ENCODE measurements around the gene RIMS1.

The RIMS1 gene

GRCh38 chr6:72446430-72446829 lies 560.1 kb downstream of the RIMS1 start:
- TF ChIP-seq CSRNP3 (CRISPR knock-in tag; IDR thresholded peaks at IDR 0.05), result no peak
- TF ChIP-seq ZNF70 (CRISPR knock-in tag; IDR thresholded peaks at IDR 0.05), result no peak
- no peak for TF ChIP-seq PPARA (CRISPR knock-in tag; IDR thresholded peaks at IDR 0.05; ENCODE audit: borderline replicate concordance)
- no peak for TF ChIP-seq ZC3H10 (CRISPR knock-in tag; IDR thresholded peaks at IDR 0.05)
- no peak for TF ChIP-seq TOX (CRISPR knock-in tag; IDR thresholded peaks at IDR 0.05; ENCODE audit: borderline replicate concordance)
- TF ChIP-seq CREB5 (CRISPR knock-in tag; IDR thresholded peaks at IDR 0.05; ENCODE audit: low read depth), result no peak
- TF ChIP-seq PATZ1 (CRISPR knock-in tag; IDR thresholded peaks at IDR 0.05; ENCODE audit: borderline replicate concordance), result no peak
- TF ChIP-seq BACH2 (CRISPR knock-in tag; IDR thresholded peaks at IDR 0.05; ENCODE audit: borderline replicate concordance), result no peak
- TF ChIP-seq SNAI2 (CRISPR knock-in tag; IDR thresholded peaks at IDR 0.05), result no peak
- TF ChIP-seq ARNTL (CRISPR knock-in tag; IDR thresholded peaks at IDR 0.05; ENCODE audit: borderline replicate concordance, low read depth), result no peak
- no peak for TF ChIP-seq ZNF565 (CRISPR knock-in tag; conservative IDR thresholded peaks at IDR 0.05; ENCODE audit: low read depth)
- TF ChIP-seq RARB (CRISPR knock-in tag; IDR thresholded peaks at IDR 0.05), result no peak
- no peak for TF ChIP-seq GLIS3 (CRISPR knock-in tag; IDR thresholded peaks at IDR 0.05)
- TF ChIP-seq OSR1 (CRISPR knock-in tag; IDR thresholded peaks at IDR 0.05), result no peak
- TF ChIP-seq ISL1 (CRISPR knock-in tag; IDR thresholded peaks at IDR 0.05), result no peak
- peak; percentile 59; the same call in 2 of the 3 replicates for ATAC-seq
